ENCODE data around the gene COMT. TPM values are rescaled to one million over a fixed set of nuclear protein-coding genes. Genes with fewer than 3 reads are reported as not detected.

The COMT gene
- total and polyA plus RNA-seq, 9 of the 15 experiments (the other 6 are each of a cell fraction or from before 2014, with no cell fraction given): 12.5 to 351 (median 155) TPM

DNA sequence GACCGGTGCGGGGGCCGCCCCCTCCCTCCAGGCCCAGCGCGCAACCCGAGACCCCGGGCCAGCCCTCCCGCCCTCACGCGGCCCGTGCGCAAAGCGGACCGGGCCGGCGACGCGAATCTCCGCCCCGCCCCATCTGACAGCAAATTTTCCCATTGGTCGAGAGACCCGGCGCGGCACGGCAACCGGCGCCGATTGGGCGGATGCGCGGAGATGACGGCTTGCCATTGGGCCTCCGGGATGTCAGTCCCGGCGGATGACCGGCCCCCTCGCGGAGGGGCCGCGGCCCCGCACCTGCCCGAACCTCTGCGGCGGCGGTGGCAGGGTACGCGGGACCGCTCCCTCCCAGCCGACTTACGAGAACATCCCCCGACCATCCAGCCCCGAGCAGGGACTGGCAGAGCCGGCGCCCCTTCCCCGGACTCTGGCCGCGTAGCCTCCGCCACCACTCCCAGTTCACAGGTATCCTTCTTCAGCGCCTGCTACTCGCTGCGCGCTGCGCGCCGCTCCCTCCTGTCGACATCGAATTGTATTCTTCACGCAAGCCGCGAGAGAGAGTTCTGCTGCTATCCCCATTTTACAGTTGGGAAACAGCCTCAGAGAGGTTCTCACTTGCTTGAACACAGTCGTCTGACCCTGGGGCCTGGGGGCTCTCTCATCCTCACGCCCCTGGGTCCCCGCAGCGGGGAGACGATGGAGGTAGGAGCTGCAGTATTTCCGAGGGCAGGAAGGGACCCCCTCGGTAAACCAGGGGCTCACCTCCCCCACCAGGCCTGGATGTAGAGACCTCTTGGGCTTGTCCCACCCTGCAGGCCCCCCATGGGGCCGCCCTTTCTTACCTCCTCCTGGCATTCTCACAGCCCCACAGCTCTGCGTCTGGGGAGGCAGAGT is 75.4 kb downstream of the COMT start, which contains the start of gene ARVCF (continued):
- TF ChIP-seq, protein P1, sequence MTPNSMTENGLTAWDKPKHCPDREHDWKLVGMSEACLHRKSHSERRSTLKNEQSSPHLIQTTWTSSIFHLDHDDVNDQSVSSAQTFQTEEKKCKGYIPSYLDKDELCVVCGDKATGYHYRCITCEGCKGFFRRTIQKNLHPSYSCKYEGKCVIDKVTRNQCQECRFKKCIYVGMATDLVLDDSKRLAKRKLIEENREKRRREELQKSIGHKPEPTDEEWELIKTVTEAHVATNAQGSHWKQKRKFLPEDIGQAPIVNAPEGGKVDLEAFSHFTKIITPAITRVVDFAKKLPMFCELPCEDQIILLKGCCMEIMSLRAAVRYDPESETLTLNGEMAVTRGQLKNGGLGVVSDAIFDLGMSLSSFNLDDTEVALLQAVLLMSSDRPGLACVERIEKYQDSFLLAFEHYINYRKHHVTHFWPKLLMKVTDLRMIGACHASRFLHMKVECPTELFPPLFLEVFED (CRISPR knock-in tag; conservative IDR thresholded peaks at IDR 0.05): peak; percentile 69; the same call in 1 of the 2 replicates
- TF ChIP-seq, protein P2, sequence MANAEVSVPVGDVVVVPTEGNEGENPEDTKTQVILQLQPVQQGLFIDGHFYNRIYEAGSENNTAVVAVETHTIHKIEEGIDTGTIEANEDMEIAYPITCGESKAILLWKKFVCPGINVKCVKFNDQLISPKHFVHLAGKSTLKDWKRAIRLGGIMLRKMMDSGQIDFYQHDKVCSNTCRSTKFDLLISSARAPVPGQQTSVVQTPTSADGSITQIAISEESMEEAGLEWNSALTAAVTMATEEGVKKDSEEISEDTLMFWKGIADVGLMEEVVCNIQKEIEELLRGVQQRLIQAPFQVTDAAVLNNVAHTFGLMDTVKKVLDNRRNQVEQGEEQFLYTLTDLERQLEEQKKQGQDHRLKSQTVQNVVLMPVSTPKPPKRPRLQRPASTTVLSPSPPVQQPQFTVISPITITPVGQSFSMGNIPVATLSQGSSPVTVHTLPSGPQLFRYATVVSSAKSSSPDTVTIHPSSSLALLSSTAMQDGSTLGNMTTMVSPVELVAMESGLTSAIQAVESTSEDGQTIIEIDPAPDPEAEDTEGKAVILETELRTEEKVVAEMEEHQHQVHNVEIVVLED (CRISPR knock-in tag; IDR thresholded peaks at IDR 0.05): peak; percentile 73
- no peak for TF ChIP-seq CBX1 (IDR thresholded peaks at IDR 0.05; ENCODE audit: low read depth)
- TF ChIP-seq, protein P3, sequence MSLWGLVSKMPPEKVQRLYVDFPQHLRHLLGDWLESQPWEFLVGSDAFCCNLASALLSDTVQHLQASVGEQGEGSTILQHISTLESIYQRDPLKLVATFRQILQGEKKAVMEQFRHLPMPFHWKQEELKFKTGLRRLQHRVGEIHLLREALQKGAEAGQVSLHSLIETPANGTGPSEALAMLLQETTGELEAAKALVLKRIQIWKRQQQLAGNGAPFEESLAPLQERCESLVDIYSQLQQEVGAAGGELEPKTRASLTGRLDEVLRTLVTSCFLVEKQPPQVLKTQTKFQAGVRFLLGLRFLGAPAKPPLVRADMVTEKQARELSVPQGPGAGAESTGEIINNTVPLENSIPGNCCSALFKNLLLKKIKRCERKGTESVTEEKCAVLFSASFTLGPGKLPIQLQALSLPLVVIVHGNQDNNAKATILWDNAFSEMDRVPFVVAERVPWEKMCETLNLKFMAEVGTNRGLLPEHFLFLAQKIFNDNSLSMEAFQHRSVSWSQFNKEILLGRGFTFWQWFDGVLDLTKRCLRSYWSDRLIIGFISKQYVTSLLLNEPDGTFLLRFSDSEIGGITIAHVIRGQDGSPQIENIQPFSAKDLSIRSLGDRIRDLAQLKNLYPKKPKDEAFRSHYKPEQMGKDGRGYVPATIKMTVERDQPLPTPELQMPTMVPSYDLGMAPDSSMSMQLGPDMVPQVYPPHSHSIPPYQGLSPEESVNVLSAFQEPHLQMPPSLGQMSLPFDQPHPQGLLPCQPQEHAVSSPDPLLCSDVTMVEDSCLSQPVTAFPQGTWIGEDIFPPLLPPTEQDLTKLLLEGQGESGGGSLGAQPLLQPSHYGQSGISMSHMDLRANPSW (CRISPR knock-in tag; IDR thresholded peaks at IDR 0.05): no peak; the same call in 1 of the 2 replicates
- no peak for TF ChIP-seq ILF3 (IDR thresholded peaks at IDR 0.05; ENCODE audit: borderline replicate concordance)
- peak; percentile 88 for TF ChIP-seq MTF1 (CRISPR knock-in tag; IDR thresholded peaks at IDR 0.05; ENCODE audit: borderline replicate concordance)
- TF ChIP-seq TRIM28 (IDR thresholded peaks at IDR 0.05): no peak
- TF ChIP-seq CREB1 (IDR thresholded peaks at IDR 0.05): no peak
- no peak for TF ChIP-seq CREB1 (CRISPR knock-in tag; IDR thresholded peaks at IDR 0.05)
- no peak for TF ChIP-seq FOS (IDR thresholded peaks at IDR 0.05; ENCODE audit: extremely low read depth, insufficient read length)
- TF ChIP-seq HMG20A (CRISPR knock-in tag; conservative IDR thresholded peaks at IDR 0.05): no peak
- TF ChIP-seq FUS (optimal IDR thresholded peaks at IDR 0.05; ENCODE audit: low read depth, low read length): no peak
- TF ChIP-seq ZFP36 (IDR thresholded peaks at IDR 0.05; ENCODE audit: low read depth, low read length, partially characterized antibody): no peak
- TF ChIP-seq ZBTB17 (CRISPR knock-in tag; IDR thresholded peaks at IDR 0.05): no peak
- TF ChIP-seq E2F3 (CRISPR knock-in tag; IDR thresholded peaks at IDR 0.05): peak; percentile 79
- TF ChIP-seq, protein P4, sequence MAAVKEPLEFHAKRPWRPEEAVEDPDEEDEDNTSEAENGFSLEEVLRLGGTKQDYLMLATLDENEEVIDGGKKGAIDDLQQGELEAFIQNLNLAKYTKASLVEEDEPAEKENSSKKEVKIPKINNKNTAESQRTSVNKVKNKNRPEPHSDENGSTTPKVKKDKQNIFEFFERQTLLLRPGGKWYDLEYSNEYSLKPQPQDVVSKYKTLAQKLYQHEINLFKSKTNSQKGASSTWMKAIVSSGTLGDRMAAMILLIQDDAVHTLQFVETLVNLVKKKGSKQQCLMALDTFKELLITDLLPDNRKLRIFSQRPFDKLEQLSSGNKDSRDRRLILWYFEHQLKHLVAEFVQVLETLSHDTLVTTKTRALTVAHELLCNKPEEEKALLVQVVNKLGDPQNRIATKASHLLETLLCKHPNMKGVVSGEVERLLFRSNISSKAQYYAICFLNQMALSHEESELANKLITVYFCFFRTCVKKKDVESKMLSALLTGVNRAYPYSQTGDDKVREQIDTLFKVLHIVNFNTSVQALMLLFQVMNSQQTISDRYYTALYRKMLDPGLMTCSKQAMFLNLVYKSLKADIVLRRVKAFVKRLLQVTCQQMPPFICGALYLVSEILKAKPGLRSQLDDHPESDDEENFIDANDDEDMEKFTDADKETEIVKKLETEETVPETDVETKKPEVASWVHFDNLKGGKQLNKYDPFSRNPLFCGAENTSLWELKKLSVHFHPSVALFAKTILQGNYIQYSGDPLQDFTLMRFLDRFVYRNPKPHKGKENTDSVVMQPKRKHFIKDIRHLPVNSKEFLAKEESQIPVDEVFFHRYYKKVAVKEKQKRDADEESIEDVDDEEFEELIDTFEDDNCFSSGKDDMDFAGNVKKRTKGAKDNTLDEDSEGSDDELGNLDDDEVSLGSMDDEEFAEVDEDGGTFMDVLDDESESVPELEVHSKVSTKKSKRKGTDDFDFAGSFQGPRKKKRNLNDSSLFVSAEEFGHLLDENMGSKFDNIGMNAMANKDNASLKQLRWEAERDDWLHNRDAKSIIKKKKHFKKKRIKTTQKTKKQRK (IDR thresholded peaks at IDR 0.05; ENCODE audit: borderline replicate concordance, low read depth, low read length): peak; percentile 90; the same call in 1 of the 2 replicates
- TF ChIP-seq, protein P5, sequence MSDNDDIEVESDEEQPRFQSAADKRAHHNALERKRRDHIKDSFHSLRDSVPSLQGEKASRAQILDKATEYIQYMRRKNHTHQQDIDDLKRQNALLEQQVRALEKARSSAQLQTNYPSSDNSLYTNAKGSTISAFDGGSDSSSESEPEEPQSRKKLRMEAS (CRISPR knock-in tag; IDR thresholded peaks at IDR 0.05): no peak
- no peak for TF ChIP-seq ZNF143 (CRISPR knock-in tag; IDR thresholded peaks at IDR 0.05)
